HG03469 (cell line): ENCODE data around the gene TRPV5.

Source experiments
- ATAC-seq: cut with Tn5 transposase; IDR thresholded peaks from one replicate; pipeline ENCODE4 v1.9.1; 2021; ENCODE audit warnings: mild to moderate bottlenecking, moderate library complexity, moderate number of reproducible peaks; ENCODE audit not compliant: unreplicated experiment

The TRPV5 gene

DNA sequence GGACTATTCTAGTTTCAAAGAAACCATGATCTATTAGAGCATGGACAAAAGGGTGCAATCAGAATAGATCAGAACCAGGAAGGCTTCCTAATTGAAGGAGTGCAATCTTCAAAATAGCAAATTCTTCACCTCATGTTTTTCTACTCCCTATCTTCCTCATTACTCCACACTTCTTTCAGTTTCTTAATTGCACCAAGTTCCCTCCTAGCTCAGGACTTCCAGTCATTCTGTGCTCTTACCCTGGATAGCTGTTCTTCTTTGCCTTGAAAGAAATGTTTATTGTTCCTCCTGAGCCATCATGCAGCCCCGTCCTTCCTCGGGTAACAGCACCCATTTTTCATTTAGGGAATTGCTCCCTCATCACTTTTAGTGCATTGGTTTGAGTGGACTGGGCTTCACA, 23.1 kb downstream of the TRPV5 start:
- no peak for ATAC-seq

DNA sequence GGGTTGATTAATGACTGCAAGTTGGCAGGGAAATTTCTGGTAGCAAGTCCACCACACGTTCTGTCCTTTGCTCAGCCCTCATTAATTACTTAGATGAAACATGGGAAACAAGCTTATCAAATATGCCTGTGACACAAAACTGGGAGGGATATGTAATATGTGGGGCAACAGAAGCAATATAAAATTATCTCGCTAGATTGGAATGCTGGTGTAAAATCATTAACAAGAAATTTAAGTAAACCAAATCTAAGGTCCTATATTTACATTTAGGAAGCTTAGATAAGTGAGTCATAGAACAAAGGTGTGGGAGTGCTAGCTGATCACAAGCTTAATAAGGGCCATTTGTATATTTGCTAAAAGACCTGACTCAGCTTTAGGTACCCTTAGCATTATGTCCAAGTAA, 23.5 kb downstream of the TRPV5 start:
- no peak for ATAC-seq

DNA sequence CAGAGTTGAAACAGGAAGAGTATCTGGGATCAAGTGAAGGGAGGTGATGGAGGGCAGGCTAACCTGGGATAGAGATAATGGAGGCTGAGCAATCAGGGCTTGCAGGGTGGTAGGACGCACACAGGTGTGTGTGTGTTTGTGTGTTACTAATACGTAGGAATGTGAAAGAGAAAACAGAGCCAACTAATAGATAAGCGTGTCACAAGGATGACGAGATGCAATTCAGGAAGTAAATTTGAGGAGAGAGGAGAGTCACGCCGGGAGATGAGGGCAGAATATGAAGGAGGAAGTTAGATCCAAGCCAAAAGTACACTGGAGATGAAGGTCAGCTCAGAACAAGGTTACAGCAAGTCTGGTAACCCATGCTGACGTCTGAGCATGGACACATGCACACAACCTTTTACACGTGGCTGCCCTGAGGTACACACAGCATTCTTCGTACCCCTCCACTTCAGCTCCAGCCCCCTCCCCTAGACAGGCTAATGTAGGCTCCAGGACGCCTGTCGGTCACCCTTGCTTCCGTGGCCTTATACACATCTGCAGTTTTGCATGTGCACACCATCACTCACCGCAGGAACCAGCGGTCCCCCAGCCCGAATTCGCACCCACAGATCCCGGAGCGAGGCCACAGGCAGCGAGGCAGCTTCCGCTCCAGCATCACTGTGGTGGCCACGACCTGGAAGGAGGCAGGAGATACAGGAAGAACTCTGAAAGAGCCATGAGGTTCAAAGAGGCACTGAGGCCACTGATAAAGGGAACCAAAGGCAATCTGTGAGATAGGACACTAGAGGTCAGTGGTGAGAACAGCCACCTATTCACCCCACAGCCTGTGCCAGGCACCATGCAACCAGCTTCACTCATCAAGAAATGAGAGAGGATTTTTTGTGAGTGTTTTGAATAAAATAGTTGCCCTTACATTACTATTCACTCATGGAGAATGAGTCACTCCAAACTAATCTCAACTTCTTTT, 24.3 kb downstream of the TRPV5 start:
- no peak for ATAC-seq

DNA sequence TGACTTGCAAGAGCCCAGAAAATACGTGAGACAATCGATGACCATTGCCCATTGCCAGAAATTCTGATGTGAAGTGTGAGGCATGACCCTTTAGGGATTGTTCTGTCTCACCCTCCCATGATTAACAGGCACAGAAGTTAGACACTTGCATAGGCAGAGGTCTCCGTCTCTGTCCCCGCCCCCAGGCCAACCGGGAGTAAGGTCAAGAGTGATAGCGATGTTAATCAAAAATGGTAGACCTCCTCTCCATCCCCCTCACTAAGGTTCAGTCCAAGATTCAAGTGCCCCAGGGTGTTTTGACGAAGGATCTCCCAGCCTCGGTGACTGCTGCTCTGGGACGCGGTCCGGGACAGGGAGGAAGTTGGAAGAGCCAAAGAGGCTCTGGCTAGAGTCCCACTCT, 25.3 kb downstream of the TRPV5 start:
- ATAC-seq: no peak

DNA sequence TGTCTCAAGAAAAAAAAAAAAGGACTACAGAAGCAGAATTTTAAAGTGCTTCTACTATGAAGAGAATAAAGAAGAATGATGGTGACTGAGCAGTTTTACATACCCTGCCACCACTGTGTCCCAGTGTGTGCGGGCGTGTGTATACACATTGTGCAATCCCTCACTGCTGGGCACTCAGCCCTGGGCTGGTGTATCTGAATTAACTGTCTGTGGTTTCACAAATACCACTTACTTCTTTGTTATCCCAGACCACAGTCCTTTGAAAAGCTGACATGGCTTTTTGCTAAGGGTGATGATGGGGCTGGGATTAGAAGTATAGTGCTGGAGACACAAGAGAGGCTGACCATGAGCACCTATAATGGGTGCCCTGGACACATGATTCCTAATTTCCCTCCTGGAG, 26.9 kb downstream of the TRPV5 start:
- ATAC-seq: no peak

DNA sequence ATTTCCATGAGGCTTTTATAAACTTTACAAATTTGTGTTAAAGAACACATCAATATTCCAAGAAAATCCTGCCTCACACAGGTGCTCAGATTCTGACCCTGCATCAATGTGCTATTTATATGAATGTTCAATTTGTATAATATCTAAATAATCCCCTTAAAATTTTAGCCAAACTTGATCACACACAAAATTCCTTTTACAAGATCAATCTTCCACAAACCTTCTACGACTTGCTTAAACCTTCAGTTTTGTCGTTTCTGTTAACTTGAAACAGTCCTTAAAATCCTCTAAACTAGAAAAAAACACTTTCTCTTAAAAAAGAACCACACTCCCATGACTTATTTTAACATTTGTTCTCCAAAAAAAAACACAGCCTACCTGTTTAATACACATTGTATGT, 27.8 kb downstream of the TRPV5 start:
- no peak for ATAC-seq

GRCh38 chr7:142904128-142904527, 29.4 kb downstream of the TRPV5 start:
- no peak for ATAC-seq

DNA sequence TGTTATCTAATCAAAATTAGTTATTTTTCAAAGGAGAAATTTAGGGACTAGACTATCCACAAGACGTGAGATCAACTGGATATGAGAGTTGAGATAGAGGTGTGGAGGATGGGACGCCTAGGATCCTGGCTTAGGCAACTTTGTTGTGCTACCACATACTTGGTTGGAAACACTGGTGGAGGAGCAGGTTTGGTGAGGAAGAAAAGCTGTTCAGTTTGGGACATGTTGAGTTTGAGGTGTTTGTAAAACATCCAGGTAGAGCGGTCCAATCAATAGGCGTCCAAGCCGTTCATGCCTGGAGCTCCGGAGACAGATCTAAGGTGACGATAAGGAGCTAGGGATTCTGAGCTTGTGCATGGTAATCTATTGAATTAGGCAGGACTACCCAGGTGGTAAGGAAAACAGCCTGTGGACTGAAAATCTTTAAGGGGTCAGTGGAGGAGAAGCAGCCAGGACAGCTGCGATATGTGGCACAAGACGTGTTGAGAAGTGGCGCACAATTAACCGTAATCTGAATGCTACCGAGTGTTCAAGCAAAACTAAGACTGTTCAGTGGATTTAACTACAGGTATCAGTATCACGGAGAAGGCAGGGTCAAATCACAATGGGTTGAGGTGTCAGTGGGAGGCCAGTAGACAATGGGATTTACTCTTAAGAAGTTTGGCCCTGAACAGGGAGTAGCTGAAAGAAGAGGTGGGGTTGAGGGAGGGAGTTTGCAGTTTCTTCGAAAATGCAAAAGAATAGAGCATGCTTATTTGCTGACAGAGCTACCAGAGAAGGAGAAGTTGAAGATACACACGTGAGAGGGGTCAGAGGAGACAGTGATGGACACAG, 31.9 kb downstream of the TRPV5 start:
- ATAC-seq: no peak

DNA sequence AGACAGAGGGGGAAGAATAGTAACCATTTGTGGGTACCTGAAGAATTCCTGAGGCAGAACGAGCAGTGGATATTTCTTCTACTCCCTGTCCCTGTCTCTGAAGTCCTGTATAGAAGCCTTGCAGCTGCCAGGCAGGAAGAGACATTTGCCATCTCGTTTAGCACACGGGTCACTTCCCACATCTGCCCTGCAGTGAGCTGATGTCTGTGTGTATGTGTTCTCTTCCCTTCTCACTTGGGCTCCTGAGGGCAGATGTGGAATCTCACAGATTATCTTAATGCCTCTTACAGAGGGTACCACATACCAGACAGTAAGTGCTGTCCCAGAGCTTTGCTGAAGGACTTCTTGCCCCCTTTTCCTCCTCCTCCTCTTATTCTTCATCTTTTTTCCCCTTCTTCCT, 33.9 kb downstream of the TRPV5 start:
- no peak for ATAC-seq

DNA sequence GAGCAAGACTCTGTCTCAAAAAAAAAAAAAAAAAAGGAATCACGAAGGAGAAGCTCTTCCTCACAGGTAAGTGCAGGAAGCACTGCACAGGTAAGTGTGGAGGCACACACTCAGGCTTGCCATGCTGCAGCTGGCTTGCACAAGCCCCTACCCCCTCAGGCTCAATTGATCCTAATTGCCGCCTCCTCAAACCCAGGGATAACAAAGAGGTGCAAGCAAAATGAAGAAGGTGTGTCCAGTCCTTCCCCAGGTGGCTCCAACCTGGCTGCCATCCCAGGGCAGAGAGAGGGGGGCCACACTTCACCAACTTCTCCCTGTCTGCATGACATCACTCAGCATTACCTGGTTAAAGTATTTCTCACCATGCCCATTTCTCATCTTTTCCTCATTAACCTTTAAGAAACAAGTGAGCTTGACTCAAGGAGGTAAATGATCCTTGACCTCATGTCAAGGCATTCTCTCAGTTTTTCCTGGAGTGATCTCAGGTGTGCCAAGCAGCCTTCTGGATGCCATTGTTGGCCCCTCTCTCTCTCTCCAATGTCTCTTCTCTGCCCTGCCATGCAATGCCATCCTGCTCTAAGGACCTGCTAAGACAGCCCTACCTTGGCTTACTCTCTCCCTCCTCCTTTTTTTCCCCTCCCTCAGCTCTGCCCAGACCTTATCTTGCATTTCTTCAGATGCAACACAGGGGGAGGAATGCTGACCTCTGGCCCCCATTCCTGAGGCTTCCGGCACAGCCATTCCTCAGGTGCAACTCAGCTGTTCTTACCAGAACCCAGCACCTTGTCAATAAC, 35.0 kb downstream of the TRPV5 start:
- ATAC-seq: no peak

GRCh38 chr7:142897691-142898090, 35.9 kb downstream of the TRPV5 start:
- ATAC-seq: no peak

DNA sequence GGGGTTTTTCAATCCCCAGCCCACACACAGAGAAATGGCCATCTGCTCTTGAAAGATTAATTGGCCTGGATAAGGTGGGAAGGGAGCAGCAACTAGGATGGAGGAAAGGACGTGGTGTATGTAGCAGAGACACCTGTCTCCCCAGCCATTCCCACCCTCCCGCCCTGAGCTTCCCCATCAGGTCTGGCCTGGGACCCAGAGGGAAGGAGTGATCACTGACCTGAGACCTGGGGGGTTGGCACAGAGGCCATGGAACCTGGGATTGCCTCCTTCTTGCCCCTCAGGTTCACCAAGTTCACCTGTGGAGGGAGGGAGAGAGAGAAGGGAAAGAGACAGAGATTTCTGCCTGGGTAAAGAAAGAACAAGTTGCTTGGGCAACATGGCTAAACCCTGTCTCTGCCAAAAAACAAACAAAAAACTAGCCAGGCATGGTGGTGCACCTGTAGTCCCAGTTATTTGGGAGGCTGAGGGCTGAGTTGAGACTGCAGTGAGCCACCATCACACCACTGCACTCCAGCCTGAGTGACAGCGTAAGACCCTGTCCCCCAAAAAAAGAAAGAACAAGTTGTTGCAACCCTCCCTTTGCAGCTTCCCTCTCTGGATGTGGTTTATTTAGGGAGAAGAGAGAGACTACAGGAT, 36.7 kb downstream of the TRPV5 start:
- no peak for ATAC-seq

GRCh38 chr7:142896151-142896550, 37.4 kb downstream of the TRPV5 start:
- no peak for ATAC-seq

DNA sequence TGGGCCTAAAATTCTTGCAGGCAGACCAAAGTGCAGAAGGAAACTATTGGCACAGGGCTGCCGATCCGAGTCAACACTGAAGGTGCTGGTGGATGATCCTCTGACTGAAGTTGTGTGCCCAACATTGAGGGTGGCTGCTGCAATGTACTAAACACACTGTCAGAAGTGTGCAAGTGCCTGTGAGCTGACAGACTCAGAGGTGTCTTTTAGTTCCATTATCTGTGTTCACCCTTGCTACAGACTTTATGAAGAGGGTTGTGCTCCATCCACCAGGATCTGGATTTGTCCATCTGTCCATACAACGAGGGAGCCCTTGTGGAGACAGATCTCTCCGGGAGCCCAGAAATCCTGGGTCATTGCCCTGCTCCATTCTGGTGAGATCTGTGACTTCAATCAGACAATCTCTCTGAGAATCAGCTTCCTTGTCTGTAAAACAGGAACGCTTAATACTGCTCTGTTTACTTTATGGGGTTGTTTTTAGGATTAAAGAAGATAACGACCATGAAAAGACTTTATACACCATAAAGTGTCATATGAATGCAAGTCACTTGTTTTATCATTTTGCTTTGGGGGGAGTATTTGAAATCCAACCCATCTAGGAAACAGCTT, 38.5 kb downstream of the TRPV5 start:
- no peak for ATAC-seq

DNA sequence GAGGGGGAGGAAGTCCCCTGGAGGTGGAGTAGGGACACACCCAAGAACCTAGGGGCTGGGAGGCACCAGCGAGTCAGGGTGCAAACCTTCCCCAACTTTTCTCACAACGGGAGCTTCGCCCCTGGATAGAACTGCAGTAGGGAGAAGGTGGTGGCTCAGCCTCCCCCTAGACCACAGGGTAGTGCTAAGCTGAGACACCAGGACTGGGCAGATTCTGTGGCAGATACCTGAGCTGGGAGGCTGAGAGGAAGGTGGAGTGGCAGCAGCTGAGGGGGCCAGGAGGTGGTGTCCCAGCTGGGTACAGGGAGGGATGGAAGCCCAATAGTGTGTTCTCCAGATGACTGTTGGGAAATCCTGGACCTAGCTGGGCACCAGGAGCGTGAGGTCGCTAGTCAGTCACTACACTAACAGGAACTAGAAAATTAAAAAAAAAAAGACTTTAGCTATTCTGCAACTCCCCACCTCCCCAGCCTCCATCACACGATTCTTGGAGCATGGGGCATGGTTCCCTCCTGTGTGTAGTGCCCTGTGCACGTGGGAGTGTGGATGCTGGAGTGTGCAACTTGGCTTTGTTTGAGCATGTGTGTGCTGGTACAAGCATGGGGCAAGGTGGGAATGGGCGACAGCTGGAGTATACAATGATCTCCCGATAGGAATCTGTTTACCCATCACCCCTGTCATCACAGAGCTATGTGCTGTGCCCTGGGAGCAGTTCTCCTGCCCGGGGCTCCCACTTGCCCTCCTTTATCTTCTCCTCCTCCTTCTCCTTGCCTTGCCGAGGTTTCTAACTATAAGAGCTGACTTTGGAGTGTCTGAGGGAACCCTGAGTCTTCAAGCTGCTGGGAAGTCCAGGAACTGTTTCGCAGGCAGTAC, 39.2 kb downstream of the TRPV5 start:
- no peak for ATAC-seq

DNA sequence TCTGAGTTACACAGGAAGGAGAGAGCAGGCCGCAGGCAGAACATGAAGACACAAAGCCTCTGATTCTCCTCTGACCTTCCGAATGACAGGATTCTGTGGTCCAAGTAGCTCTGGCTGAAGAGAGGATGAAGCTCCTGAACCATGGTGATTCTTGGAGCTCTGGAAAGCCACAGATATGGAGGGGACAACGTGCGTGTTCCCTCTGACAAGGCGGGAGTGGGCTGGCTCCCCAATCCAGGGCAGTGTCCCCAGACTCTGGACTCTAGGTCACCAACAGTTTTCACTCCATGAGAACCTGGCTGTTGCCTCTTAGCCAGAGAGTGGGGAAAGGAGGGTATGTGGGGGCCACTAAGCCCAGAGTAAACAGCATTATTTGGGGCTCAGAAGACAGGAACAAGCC, 40.6 kb downstream of the TRPV5 start:
- ATAC-seq: no peak

DNA sequence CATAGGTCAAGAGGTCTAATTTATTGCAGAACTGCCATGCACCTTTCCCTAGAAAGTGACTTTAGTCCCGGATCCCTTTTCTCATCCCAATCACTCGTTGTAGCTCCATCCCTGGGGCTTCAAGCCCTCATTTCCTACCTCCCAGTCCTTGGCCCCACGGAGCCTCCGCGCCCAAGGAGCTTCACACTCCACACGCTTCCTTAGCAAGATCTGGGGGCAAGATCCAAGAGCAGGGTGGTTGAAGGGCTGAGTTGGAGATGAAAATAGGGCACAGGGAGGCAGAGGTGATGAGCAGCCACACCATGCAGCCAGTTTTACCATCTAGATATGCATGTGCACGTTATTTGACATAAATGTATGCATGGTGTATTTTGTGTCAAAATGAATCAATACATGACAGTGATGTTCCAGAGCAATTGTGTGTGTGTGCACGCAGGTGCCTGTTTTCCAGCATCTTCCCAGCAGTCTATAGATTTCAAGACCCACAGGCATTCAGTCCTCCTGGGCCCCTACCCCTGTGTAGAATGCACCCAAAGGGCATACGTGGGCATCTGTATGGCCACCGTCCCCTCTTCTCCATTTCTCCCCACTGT, 42.0 kb downstream of the TRPV5 start:
- ATAC-seq: no peak

GRCh38 chr7:142890874-142891485, 42.6 kb downstream of the TRPV5 start:
- no peak for ATAC-seq
